ENCODE measurements around the gene IPPK.

DNA sequence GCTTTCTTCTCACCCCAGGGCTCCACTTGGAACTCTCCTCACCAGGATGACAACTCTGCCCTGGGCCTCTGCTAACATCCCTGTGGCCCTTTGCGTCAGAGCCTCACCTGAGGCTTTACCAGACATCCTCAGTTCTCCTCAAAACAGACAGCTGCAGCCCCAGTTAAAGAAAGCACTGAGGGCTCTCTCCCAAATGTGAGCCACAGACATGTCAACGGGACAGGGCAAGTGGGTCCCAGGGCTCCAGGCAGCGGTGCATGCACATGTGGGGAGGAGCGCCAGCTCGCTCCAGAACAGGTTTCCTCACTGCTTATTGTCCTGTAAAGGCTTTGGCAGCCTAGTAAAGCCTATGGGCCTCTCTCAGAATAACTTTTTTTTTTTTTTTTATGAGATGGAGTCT, 37.3 kb downstream of the IPPK start:
- TF ChIP-seq CTCF (IDR thresholded peaks at IDR 0.05) (no peak), EZH2 (IDR thresholded peaks at IDR 0.05; ENCODE audit: borderline replicate concordance, insufficient read depth, low read depth, low read length, poor library complexity, severe bottlenecking) (no peak)
